Measurements from ENCODE around the gene UBE3B.

DNA sequence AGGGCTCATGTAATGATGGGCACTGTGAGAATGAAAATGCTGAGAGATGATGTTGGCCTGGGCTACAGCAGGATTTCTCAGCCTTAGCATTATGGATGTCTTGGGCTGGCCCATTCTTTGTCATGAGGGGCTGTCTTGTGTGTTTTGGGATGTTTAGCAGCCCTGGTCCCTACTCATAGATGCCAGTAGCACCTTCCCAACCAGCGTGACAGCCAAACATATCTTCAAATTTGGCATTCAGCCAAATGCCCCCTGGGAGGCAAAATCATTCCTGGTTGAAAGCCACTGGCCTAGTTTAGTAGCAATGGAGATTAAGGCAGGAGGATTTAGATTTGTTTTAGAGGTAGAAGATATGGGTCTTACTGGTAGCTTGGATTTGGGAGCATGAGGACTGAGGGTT lies 26.6 kb downstream of the UBE3B start:
- TF ChIP-seq CTCF (IDR thresholded peaks at IDR 0.05; ENCODE audit: low read depth, low read length): no peak
- no peak for TF ChIP-seq POLR2A (IDR thresholded peaks at IDR 0.05; ENCODE audit: extremely low read depth, insufficient read length)
- no peak for TF ChIP-seq MAX (IDR thresholded peaks at IDR 0.05; ENCODE audit: low read depth, low read length)
- no peak for TF ChIP-seq MYC (IDR thresholded peaks at IDR 0.05; ENCODE audit: low read depth, low read length)

Data from NB4 (cell line).